Non-pigmented ciliary epithelial cell (primary cell): Measurements from ENCODE around the gene CDKN2D.

Source experiments
- DNase-seq: peaks from one replicate; pipeline ENCODE4 v3.0.0-alpha.2; 2010; ENCODE audit warnings: low read depth

CDKN2D gene

DNA sequence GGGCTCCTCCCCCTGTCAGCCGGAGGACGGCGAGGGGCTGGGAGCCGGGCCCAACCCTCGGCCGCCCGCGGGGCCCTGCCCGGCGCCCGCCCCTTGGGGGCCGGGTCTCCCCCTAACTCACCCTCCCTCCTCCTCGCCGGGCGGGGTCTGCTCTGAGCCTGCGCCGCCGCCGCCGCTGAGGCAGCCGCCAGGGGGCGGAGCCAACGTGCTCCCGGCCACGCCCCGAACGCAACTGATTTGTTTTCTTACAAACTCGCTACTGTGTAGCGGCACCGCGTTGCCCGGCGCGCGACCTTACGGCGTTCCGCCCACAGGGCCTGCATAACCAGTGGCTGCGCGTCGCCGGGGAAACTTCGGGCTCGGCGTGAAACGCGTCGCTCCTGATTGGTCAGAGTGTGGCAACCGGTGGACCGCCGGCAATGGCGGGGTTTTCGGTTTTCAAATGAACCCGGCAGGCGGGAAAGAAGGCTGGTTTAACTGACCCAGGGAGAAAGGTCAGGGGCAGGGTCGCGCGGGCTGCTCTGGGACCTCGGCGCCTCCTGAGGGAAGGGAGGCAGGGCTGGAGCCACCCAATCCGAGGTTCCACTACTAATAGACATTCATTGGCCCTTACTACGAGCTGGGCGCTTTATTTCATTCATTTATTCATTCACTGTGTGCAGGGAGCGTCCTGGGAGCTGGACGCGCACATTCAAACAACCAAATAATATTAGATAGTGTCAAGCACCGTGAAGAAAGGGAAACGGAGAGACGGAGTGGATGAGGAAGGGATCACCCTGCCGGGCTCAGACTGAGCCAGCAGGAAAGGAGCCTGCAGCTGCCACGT lies at the start of gene CDKN2D:
Gene CDKN2D (minus strand): TSS at position 154 of the 826 bp plus-strand sequence. CDS start 326 bp downstream, outside the sequence.
- peak; percentile 96 for DNase-seq

DNA sequence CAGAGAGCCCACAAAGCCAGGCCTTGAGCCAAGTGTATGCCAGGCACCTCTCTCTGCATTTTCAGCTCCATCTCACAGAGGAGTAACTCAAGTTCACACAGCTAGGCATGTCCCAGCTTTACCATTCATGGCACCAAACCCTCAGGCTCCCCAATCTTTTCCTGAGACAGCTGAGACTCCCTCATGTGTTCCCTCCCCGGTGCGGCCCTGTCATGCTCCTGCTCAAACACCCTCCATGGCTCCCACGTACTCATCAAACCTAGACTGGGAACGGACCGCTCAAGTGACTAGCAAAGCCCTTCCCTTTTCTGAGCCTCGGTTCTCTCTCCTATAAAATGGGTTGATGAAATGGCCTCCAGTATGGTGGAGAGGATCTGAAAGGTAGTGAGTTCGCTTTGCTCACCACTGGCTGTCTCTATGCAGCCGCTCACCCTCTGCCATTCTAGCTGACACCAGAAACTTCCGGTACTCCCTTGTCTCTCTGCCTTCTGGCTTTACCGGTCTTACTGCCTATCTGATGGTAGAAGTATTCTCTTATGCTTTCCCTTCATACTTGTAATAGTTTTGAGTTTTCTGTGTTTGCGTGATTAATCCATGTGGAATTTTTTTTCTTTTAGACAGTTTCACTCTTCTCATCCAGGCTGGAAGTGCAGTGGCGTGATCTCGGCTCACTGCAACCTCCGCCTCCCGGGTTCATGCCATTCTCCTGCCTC lies 48.8 kb upstream of the CDKN2D start:
- peak; percentile 55 for DNase-seq

DNA sequence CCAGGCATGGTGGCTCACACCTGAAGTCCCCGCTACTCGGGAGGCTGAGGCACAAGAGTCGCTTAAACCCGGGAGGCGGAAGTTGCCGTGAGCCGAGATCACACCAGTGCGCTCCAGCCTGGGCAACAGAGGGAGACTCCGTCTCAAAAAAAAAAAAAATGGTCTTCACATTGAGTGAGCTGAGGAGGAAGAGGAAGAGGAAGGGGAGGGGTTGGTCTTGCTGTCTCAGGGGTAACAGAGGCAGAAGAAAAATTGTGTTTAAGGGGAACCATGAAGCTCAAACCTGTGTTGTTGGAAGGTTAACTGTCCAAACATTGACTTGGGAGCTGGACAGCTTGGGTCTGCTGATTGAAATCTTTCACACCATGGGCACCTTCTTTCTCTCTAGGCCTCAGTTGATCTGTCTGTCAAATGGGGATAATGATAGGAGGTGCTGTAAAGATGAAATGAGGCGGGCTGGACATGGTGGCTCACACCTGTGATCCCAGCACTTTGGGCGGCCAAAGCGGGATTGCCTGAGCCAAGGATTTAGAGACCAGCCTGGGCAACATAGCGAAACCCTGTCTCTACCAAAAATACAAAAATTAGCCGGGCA lies 46.7 kb upstream of the CDKN2D start:
- no peak for DNase-seq

DNA sequence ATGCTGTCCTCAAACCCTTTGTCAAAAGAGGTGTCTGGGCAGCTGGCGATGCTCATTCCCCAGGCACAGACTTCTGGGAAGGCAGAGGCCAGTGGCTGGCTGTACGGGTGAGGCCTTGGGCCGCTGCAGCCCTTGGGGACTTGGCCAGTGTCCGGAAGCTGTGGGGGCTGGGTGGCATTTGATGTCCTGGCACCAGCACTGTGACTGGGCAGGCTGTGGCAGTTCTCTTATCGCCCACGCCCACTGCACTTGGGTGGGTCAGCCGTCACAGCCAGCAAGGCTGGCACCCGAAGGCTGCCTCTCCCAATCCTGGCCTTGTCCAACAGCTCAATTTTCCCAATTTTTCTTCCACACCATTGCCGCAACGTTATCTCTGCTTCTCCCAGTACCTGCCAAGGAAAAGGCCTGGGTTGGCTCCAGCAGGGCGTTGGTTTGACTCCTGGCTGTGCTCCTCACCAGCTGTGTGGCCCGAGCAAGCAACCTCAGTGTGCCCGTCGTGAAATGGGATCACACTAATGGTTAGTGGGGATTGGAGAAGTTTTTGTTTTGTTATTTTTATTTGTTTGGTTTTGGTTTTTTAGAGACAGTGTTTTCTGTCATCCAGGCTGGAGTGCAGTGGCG lies 43.8 kb upstream of the CDKN2D start:
- DNase-seq = no peak

DNA sequence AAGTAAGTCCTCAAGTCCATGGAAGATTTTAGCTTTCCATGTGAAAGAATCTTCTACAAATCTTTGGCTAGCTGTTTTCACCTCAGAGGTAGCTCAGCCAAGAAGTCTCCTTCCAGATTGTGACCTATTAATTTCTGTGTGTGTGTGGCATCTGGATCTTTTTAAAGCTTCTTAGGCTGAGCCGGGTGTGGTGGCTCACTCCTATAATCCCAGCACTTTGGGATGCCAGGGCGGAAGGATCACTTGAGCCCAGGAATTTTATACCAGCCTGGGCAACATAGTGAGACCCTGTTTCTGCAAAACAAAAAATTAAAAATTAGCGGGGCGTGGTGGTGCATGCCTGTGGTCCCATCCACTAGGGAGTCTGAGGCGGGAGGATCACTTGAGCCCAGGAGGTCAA lies 43.1 kb upstream of the CDKN2D start:
- DNase-seq = no peak

DNA sequence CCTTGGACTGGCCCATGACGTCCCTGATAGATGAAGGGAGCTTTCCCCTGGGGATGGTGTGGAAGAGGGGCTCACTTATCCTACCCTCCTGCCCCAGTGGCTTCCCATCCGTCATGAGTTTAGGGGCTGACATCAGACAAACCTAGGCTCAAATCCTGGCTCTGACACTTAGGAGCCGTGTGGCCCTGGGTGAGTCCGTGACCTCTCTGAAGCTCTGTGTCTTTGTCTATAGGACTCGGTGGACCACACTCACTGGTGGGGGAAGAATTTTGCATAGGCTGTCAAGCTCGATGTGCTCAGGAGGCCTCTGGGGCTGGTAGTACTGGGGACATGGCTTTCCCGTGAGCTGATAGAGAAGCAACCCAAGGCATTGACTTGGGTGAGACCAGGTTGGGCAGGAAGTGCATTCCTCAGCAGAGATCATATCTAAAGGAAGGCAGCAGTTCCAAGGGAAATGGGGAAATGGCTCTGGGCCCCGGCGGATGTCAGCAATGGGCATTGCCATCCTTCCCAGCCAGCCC lies 35.7 kb upstream of the CDKN2D start:
- DNase-seq = no peak

DNA sequence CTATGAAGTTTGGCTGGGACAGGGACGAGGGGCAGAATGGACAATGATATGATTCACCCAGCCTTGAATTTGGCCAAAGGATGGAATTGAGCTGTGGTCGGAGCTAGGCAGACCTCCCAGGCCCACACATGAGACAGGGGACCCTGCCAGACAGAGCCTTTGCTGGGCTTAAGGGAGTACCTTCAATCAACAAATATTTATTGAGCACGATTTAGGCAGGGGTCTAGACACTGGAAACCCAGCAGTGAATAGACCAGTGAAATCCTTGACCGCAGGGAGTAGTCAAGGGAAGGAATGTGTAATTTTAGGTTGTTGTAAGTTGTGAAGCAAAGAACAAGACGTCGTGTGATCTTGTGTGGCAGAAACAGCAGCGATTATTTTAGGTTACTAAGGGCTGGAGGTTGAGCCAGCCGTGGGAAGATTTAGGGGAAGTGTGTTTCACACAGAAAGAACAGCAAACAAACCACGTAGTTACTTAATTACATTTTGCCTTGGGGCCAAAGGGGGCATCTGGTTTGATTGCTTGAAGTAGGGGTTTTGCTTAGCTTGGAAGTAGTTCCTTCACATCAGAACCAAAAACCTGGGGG lies 35.2 kb upstream of the CDKN2D start:
- DNase-seq = no peak

DNA sequence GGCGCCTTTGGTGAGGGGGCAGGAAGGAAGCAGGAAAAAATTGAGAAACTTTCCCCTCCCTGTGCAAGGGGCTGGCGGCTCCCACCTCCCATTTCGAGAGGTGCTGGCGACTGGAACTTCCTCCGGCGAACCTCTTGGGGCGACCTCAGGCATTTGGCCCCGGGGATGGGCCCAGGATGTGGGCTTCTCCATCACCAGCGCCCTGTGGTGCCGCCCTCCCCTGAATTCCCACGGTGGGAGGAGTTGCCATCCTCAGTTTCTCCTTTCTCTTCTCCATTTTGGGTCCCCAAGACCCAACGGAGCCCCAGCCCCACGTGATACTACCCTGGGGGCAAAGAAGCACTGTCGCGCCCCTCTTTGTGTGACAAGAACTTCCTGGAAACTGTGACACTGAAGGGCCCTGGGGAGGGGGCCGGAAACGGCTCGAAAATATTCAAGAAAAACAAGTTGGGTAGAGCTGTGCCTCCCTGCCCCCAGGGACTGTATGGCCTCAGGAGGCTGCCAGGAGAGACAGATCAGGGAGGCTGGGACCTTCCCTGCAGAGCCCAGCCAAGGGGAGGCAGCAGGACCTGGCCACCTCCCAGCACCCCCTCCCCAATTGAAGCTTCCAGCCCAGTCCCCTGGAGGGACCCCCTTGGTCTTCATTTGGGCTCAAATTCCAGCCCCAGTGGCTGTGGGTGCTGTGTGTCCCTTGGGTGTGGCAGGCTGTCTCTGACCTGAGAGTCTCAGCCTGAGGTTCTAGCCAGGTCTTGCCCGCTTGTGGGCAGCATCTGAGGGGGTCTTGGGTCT lies 34.5 kb upstream of the CDKN2D start:
- DNase-seq = no peak

DNA sequence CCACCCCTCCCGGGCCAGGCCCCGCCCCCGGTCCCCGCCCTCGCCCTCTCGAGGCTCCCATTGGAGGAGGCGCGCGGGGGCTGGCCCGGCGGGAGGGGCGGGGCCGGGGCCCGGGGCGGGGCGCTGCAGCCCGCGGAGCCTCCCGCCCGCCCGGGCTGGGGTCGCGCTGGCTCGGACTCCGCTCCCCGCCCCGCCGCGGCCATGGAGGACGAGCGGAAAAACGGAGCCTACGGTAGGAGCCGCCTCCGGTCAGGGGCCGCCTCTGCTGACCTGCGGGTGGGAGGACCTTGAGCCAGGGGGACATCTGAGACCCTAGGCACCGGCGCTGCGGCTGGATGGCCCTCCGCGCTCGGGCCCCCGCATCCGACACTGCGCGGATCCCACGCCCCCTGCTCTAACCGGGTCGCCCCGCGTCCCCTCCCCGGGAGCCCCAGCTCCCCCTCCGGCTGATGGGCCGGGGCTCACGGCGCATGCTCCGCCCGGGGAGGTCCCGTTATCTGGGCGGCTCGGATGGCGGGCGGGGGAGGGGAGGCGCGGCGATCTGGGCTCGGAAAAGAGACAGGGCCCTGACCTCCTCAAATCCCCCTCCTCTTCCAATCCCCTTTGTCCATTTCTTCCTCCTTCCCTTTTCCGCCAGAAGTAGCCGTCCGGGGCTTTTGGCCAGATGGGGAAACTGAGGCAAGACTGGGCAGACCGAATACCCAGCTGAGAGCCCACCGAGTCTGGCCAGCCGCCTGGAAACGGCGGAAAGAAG lies 33.7 kb upstream of the CDKN2D start:
- no peak for DNase-seq

DNA sequence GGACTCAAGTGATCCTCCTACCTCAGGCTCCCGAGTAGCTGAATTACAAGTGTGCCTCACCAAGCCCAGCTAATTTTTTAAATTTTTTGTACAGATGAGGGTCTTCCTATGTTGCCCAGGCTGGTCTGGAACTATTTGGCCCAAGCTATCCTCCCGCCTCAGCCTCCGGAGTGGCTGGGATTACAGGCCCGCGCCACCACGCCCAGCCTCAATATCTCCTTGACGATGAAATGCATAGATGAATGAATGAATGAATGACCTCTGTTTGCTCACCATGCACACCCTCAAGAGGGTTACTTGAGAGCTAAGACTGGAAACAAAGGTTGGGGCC lies 33.2 kb upstream of the CDKN2D start:
- DNase-seq = no peak

DNA sequence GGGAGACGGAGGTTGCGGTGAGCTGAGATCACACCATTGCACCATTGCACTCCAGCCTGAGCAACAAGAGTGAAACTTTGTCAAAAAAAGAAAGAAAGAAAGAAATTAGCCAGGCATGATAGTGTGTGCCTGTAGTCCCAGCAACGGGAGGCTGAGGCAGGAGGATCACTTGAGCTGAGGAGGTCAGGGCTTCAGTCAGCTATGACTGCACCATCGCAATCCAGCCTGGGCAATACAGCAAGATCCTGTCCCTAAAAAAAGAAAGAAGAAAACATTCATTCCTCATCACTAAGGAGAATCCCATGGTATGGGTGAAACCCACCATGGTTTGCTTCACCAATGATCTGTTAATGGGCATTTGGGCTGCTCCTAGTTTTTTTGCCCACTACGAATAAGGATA lies 31.4 kb upstream of the CDKN2D start:
- DNase-seq = no peak

DNA sequence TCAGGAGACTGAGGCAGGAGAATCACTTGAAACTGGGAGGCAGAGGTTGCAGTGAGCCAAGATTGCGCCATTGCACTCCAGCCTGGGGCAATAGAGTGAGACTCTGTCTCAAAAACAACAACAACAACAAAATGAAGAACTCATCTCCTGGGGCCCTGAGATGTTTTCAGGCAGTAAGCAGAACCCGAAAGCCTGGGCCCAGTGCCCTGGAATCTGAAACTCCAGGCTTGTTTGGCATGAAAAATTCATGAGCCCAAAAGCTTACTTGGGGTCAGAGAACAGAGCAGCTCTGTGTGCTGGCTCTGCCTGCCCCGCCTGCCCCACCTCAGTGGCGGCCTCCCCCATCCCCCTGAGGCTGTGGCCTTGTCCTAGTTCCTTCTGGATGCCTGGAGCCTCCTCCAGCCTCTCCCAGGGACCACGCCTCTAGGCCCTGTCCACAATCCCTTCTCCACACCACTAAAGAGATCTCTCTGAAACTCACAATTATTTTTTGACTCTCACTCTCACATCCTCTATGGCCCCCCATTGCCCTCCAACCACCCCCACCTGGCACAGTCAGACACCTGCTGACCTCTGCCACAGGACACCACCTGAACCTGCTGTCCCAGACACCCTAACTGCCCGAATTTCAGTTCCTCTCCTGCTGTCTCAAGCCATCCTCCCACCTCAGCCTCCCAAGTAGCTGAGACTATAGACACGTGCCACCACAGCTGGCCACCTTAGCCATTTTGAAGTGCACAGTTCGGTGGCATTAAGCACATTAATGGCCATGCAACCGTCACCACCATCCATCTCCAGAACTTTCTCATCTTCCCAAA lies 25.2 kb upstream of the CDKN2D start:
- DNase-seq = no peak

DNA sequence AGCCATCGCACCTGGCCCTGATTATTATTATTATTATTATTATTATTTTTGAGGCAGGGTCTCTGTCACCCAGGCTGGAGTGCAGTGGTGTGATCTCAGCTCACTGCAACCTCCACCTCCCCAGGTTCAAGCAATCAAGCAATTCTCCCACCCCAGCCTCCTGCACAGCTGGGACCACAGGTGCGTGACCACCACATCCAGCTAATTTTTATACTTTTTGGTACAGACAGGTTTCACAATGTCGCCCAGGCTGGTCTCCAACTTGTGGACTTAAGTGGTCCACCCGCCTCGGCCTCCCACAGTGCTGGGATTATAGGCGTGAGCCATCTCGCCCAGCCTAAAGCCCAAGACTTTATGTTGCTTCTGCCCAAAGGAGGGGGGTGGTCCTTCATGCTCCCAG lies 24.4 kb upstream of the CDKN2D start:
- no peak for DNase-seq

DNA sequence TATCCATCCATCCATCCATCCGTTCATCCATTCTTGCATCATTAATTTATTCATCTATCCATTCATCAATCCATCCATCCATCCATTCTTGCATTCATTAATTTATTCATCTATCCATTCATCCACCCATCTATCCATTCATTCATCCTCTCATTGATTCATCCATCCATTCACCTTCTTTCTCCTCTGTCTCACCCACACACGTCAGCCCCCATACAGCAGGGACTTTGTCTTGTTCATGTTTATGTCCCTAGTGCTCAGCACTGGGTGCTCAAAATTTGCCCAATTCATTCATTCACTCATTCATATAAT lies 19.0 kb upstream of the CDKN2D start:
- no peak for DNase-seq

DNA sequence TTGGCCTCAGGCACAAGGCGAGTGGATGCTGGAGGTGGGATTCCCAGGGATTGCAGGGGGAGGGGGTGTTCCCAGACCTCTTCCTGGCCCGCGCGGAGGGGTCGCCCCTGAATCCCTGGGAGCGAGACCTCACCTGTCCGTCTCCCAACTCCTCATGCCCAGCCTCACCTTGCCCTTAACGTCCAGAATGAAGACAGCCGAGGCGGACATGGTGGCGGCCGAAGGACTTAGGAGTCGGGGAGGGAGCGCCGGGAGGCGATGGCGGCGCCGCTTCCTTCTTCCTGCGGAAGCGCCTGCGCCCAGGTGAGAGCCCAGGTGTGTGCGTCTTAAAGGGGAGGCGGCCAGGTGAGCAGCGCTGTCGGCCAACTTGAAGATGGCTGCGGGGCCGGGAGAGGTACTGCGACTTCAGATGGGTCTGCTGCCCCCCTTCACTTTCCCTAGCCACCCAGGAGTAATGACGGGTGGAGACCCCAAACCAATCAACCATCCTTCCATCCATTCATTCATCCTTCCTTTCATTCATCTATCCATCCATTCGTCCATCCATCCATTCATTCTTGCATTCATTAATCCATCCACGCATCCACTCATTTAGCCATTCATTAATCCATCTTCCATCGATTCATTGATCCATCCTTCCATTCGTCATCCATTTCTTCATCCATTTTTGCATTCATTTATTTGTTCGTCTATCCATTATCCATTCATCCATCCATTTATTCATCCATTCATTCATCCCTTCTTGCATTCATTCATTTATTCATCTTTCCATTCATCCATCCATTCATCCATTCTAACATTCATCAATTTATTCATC lies 18.5 kb upstream of the CDKN2D start, which contains the start of gene AP1M2:
Gene AP1M2 (minus strand): TSS at position 291 of the 817 bp plus-strand sequence. CDS start 81 bp downstream, at position 210.
- no peak for DNase-seq

DNA sequence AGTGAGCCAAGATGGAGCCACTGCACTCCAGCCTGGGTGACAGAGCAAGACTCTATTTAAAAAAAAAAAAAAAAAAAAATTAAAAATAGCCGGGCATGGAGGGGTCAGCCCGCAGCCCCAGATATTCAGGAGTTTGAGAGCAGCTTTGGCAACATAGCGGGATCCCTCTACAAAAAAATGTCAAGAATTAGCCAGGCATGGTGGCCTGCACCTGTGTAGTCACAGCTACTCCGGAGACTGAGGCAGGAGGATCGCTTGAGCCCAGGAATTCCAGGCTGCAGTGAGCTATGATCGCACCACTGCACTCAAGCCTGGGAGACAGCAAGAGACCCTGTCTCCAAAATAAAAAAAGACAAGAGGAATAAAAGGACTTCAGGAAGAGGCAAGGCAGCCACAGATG lies 17.6 kb upstream of the CDKN2D start:
- no peak for DNase-seq

DNA sequence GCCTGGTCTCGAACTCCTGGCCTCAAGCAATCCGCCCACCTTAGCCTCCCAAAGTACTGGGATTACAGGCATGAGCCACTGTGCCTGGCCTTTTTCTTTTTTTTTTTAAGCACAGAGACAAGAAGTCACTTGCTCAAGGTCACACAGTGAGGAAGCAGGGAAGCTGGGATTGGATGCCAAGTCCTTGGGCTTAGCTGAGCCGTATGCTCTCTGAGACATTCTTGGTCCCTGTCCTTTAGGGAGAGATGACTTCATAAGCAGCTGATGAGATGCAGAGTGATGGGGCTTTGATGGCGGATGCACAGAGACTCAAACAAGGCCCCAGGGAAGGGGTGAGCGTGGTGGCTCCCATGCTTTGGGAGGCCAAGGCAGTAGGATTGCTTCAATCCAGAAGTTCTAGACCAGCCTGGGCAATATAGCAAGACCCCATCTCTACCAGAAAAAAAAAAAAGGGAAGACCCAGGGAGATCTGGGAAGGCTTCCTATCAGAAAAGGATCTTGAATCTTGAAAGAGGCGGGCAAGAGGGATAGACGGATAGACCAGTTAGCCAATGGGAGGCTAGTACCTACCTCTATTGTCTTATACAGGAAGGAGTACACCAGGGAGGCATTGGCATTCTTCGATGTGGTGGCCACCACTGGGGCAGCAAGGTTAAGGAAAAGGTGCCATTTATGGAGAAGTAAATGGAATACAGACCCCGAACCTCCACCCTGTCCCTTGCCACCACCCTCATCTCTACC lies 14.4 kb upstream of the CDKN2D start:
- DNase-seq = no peak

DNA sequence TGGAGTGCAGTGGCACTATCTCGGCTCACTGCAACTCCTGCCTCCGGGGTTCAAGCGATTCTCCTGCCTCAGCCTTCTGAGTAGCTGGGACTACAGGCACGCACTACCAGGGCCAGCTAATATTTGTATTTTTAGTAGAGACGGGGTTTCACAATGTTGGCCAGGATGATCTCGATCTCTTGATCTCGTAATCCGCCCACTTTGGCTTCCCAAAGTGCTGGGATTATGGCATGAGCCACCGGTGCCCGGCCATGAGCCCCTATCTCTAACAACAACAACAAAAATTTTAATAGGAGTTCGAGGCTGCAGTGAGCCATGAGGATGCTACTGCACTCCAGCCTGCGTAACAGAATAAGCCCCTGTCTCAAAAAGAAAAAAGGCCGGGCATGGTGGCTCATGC lies 13.3 kb upstream of the CDKN2D start:
- DNase-seq = no peak
